Hepatic stellate cell (primary cell): ENCODE measurements around the gene NCKAP1.
"Not testable (repeated sequence)": the region's sequence is repeated elsewhere in the genome, so short reads cannot be mapped to it uniquely, and the experiment has no call there.

Experiments
- DNase-seq: peaks from one replicate; pipeline ENCODE4 v3.0.0; 2011; ENCODE audit warnings: low spot score

Gene NCKAP1

DNA sequence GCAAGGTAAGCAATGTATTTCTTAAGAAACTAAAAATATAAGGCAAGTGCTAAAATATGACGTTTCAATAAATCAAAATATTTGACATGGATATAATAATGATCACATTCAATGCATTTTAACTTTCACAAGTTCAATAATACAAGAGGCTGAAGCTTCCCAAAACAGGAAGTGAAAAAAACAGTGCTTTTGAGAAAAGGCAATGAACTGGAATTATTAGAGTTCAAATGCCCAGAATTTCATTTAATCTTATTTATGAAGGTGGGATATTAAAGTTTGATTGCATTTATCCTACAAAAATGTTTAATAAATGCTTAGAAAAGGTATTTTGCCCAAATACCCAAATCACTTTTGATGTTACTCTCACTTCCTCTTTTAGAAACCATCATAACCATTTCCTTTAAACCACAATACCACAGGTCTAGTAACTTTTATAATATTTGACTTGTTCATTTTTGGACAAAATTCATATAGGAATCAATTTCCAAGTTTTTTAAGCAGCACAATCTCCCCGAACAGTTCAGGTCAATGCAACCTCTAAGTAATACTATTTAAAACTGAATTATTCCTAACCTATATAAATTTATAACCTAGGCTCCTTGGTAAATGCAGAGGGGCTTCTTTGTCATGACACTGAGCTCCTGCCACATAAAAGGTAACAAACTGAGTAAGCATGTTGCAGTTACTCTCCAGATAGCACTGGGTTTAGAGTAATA, 2.1 kb downstream of the NCKAP1 start:
- no peak for DNase-seq

DNA sequence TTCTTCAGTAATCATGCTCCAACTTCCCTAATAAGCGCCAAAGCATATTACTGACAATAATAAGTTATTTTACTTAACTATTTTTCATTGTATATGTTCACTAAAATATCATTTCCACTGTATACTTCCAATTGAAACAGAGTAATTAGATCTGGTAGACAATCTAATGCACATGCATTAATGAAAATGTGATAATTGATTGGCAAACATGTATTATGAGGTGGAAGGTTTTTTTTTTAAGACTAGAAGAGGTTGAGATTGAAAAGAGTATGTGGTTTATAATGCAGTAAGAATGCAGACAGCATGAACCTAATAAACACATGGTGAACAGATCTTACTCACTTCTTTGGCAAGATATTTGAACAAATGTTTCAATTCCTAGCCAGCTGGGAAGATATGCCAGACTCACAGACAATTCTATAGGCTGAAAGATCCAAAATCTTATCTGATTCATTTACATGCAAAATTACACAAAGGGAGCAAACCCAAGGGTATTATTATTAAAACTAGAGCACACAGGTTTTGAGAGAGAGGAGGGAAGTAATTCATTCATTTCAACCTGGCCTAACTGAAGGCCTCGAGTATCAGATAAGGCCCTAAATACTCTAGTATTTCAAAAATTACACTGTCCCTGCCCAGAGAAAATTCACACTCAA, 2.8 kb downstream of the NCKAP1 start:
- DNase-seq, result peak; percentile 26

DNA sequence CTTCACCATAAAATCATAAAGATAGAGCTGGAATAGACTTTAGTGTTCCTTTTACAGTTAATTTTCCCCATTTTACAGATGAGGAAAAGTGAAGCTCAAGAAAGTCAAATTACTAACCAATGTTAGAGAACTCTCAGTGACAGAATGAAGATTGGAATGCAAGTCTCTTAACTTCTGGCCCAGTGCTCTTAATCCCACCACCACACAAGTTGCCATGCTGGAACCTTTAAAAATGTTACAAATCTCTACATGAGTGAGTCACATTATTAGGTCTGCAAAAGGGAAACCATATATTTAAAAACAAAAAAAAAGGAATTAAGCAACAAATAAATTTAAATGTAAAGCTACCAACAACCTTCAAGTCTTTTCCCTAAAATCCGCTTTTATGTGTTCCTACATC, 3.5 kb downstream of the NCKAP1 start:
- peak; percentile 8 for DNase-seq

DNA sequence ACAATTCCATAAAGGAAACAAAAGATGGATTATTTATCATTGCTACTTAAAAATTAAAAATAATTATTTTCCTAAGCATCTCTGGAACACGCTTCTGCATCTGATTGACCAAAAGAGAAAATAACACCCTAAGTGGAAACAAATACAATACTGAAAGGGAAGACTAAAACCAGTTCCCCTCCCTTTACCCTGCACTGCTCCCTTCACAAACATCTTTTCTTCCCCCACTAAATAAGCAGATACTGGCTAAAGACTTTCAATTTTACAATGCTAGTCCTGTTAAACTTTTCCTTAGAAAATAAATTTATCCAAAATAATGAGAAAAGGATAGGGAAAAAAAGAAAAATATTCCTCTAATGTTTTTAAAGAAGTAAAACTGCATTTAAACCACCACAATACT, 4.3 kb downstream of the NCKAP1 start:
- no peak for DNase-seq

DNA sequence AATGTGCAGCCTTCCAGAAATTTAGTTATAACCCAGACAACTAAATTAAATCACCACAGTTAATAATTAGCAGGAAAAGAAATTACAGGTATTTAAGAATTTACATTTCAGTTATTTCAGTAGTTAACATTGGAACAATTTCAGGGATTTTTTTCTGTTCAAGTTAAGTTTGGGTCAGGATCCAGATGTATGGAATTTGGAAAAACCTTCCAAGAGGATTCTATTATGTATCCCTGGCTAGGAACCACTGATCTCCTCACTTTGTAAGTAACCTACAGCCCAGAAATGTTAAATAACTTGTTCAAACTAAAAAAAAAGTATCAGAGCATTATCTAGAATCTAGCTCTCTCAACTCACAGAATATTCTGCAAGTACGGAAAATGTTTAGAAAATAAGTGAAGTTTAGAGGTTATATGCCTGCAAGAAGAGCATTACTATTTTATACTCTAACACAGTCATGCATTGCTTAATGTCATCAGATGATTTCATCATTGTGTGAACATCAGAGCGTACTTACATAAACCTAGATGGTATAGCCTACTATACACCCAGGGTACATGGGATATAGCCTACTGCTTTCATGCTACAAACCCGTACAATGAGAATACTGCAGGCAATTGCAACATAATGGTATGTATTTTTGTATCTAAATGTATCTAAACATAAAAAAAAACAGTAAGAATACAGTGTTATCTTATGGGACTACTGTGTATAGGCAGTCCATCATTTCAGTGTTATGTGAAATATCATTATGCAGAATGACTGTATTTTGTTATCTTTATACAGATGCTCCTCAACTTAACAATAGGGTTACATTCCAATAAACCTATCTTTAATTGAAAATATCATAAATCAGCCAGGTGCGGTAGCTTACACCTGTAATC, 6.1 kb downstream of the NCKAP1 start:
- DNase-seq, result no peak

DNA sequence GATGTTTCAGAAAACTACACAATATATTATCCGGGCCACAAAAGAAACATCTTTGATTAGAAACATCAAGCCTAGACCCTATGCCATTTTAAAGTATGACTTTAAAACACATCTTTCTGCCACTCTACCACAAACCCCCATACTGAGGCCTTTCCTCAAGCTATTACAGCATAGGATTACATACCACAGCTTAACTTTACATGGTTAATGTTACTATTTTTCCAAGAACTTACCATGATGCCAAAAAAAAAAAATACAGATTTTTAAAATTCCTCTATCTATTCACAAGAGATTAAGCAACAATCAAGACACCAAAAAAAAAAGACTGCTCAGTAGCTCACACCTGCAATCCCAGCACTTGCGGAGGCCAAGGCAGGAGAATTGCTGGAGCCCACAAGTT, 9.0 kb downstream of the NCKAP1 start:
- no peak for DNase-seq

GRCh38 chr2:183028108-183028507, 10.1 kb downstream of the NCKAP1 start:
- no peak for DNase-seq

DNA sequence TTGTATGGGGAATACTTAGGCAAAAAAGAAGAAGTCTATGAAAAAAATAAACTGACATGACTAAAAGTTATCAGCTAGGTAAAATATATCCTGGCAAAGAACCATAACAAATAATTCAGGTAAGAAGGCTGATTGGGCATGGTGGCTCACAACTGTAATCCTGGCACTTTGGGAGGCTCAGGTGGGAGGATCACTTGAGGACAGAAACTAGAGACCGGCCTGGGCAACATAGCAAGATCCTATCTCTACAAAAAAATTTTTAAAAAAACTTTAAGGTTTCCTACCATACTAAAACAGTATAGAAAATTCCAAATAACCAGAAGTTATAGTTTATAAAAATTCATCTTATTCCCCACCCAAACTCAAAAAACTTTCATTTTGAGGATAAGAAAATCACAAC, 10.8 kb downstream of the NCKAP1 start:
- DNase-seq, result no peak

- DNase-seq, result no peak
These were observed 11.8 kb downstream of the NCKAP1 start for GRCh38 chr2:183026424-183026823.

GRCh38 chr2:183025993-183026392, 12.3 kb downstream of the NCKAP1 start:
- no peak for DNase-seq

DNA sequence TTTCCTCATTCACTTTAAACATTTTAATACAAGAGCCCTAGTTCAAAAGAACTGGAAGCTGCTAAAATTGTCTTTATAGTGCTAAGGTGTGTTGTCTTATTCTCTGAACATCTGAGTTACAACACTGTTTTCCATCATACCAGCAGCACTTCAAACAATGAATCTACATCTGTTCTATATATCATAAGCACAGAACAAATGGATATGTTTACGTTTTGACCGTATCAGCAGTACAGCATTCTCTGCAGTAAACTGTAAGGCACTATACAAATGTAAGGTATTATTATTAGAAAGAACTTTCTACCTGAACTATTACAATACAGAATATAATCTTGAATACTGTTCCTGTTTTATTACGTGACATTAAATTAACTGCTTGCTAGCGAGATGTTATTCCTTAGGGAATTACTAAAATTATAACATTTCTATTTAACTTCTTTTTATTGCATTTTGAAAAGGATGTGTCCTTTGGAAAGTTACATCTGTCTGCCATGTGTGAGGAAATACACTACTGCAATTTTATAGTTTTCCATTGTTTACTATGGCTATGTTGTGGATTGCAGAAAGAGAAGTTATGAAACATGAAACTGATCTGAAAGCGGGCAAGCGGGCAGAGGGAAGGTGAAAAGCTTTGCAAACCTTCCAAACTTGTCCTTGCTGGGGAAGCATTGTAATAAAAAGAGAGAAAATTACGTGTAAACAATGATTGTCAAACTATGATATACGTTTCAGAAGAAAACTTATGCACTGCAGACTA, 13.7 kb downstream of the NCKAP1 start:
- no peak for DNase-seq

DNA sequence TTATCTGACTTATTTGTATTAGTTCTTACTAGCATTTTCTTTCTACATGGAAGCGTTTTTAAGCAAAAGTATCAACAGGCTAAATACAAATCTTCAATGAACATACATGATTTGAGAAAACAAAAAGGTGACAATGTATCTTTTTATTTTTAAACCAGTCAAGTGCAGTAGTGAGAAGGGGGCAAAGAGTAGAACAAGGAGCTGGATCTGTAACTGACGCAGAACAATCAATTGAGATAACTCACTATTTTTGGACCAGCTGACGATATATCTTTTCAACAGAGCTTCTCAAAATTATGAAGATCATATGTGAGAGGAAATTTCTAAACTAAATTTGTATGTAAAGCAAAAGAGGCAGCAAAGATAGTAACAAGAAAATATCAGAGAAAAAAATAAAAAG, 15.5 kb downstream of the NCKAP1 start:
- DNase-seq, result no peak

DNA sequence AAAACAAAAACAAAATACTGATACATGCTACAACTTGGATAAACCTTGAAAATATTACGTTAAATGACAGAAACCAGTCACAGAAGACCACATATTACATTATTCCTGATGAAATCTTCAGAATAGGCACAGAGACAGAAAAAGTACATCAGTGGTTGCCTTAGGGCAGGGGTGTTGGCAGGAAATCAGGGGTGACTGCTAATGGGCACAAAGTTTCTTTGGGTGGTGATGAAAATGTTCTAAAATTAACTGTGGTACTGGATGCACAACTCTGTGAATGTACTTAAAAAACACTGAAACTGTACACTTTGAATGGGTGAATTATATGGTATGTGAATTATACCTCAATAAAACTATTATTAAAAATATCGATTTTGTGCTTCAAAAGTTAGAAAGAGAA, 16.6 kb downstream of the NCKAP1 start:
- DNase-seq, result no peak

GRCh38 chr2:183019718-183020442, 18.4 kb downstream of the NCKAP1 start:
- DNase-seq, result no peak

- not testable (repeated sequence) for DNase-seq
These were observed 20.4 kb downstream of the NCKAP1 start for GRCh38 chr2:183017845-183018244.

DNA sequence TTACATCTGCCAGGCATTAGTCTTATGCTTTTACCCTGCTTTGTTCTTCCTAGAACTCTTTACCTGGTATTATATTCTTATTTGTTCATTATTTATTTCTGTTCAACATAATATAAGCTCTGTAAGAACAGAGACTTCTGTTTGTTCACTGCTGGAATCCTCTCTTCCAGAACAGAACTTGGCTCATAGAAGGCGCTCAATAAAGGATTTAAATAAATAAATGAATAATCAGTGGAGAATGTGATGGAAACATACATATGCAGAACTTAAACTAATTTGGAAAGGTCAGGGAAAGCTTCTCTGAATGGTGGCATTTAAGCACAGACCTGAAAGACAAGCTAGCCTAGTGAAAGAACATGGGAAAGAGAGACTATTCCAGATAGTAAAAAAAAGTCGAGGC, 24.3 kb downstream of the NCKAP1 start:
- no peak for DNase-seq

DNA sequence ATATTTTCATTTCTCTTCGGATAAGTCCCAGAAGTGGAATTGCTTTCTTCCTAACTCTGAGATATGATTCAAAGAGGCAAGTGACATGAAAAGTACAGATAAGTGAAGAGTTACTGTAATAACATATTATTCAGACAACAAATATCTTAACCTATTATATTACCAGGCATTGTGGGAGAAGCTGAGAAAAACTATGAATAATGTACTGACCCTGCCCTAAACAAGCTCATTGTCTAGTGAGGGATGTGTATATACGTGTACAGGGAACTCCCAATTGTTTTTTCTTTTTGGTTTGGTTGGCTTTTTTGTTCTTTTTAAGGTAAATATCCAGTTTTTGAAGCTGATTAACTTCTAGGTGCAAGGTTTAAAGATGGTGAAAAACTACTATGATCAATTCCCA, 26.5 kb downstream of the NCKAP1 start:
- DNase-seq, result no peak

DNA sequence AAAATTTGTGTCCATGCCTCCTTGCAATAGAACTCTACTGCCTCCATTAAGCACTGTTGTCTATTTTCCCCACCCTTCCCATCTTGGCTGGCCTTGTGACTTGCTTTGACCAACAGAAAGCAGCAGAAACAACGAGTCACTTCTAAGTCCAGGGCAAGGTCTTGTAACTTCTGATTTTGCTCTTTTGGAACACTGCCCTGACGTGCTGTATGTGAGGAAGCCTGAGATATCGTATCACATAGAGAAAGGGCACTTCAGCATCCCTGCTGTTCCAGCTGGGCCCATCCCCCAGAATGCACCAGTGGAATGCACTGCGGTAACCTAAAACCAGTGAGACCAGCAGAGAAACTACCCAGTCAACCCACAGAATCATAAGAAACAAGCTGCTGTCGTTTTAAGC, 28.1 kb downstream of the NCKAP1 start:
- no peak for DNase-seq

DNA sequence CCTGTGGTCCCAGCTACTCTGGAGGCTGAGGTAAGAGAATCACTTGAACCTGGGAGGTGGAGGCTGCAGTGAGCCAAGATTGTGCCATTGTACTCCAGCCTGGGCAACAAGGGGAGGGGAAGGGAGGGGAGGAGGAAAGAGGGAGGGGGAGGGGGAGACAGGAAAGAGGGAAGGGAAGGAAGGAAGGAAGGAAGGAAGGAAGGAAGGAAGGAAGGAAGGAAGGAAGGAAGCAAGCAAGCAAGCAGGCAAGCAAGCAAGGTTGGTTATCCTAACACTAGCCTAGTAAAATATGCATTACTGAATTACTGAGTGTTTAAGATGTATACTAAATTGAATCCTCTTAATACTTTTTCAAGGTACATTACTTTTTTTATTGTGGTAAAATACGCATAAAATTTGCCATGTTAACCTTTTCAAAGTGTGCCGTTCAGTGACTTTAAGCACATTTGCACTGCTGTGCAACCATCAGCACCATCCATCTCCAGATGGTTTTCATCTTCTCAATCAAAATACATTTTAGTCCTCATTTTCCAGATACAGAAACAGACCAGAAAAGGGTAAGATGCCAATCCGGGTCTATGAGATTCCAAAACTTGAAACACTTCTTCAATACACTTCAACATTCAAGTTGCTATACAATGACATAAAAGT, 28.9 kb downstream of the NCKAP1 start:
- DNase-seq, result no peak

DNA sequence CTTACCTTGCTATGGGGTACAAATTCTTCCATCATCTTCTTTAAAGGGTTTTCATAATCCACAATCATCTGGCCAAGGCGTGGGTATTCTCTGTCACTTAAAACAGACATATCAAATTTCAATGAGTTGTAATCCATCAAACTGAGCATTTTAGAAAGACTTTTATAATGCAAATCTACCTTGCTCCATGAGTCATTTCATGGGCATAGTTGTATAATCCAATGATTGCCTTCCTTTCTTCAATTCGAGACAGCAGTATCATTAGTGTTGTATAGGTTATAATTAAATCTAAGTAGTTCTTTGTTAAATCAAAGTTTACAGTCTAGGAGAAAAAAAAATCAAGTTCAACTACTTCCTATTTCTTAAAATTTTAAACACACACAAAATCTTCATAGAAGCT, 36.3 kb downstream of the NCKAP1 start:
- DNase-seq, result no peak

DNA sequence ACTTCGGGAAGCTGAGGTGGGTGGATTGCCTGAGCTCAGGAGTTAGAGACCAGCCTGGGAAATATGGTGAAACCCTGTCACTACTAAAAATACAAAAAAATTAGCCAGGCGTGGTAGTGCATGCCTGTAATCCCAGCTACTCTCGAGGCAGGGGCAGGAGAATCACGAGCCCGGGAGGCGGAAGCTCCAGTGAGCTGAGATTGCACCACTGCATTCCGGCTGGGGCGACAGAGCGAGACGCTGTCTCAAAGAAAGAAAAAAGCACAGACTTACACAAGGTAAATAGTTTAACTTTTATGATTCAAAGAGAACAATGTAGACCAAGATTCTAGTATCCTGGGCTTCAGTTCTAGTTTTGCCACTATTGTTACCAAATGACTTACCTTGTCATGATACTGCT, 37.4 kb downstream of the NCKAP1 start:
- no peak for DNase-seq
